ENCODE data around the gene SIGLEC12. TPM values are rescaled to one million over a fixed set of nuclear protein-coding genes. Genes with fewer than 3 reads are reported as not detected.

Gene SIGLEC12
- total and polyA plus RNA-seq, 9 of the 15 experiments (the other 6 are each of a cell fraction or from before 2014, with no cell fraction given), result 0.08 to 1.3 (median 0.54) TPM

- no peak overlapping the region for H2AFZ ChIP-seq (ENCODE audit: low read depth, low read length)
- peaks cover 9% of the 10 kb centered on the region; the same call in 2 of the 3 replicates for H3K36me3 ChIP-seq (ENCODE audit: control insufficient read depth, insufficient read depth, low read length)
- DNase-seq (ENCODE audit: extremely low read depth in 1 of 4, low spot score in 3 of 4), result no peak
- peak overlapping the region in 1 of 2 experiments; percentile 47; a peak in 1 of 4 replicates for H3K9ac ChIP-seq (ENCODE audit: insufficient read depth in 1 of 2, low read depth in 2 of 2, low read length in 2 of 2)
- H3K4me3 ChIP-seq, result no peak overlapping the region
- H3K9me3 ChIP-seq (replicated peaks; ENCODE audit: control insufficient read depth, insufficient read depth, low read depth, low read length), result peaks cover 2% of the 10 kb centered on the region; the same call in 1 of the 2 replicates
- H3K79me2 ChIP-seq (ENCODE audit: control insufficient read depth, insufficient read depth, low read length), result no peaks in the 10 kb centered on the region
- H4K20me1 ChIP-seq (replicated peaks; ENCODE audit: control insufficient read depth, insufficient read depth, low read length), result no peaks in the 10 kb centered on the region
- ChIA-PET POLR2A (interaction anchor here (0.6 to 3.1 kb wide), 3 partner anchors 11 to 163 kb away, joined by 3 to 12 read pairs (median 5); no protein-coding TSS in a partner anchor), CTCF (ENCODE audit: low intra/inter-chr PET ratio) (no interaction called here)
- H3K9me1 ChIP-seq (ENCODE audit: control insufficient read depth, insufficient read depth, low read length), result no peaks in the 10 kb centered on the region
- 59% methylated on average over 12 of the region's 12 CpGs for WGBS (ENCODE audit: insufficient coverage, low coverage, missing lambda C conversion rate)
- peaks cover 12 to 20% of the 10 kb centered on the region in 2 experiments; a peak in 4 of 5 replicates for H3K4me1 ChIP-seq (replicated peaks in 1 of 2; ENCODE audit: control insufficient read depth in 2 of 2, insufficient read depth in 2 of 2, low read length in 2 of 2)
- in situ Hi-C loops (cut with MboI), result loop anchor here (10.0 kb wide), 2 partner anchors 85 to 175 kb away; no protein-coding TSS in a partner anchor
- no peak for FAIRE-seq
- no peak overlapping the region for H3K4me2 ChIP-seq (ENCODE audit: insufficient read depth, low read length)
- intact Hi-C loops (cut with micrococcal nuclease), result no loop called here
- no TSS peak for BruUV-seq (replicated peaks)
- no peaks in the 10 kb centered on the region for H3K27me3 ChIP-seq (ENCODE audit: control insufficient read depth in 2 of 2, insufficient read depth in 2 of 2, low read length in 2 of 2)
- no peak; the same call in 1 of the 3 replicates for ATAC-seq
- H3K27ac ChIP-seq (ENCODE audit: extremely low read depth, low read depth, low read length), result no peak overlapping the region
- no peak for TF ChIP-seq ZNF512 (tag; IDR thresholded peaks at IDR 0.05)
- TF ChIP-seq ZNF511 (CRISPR knock-in tag; IDR thresholded peaks at IDR 0.05), result 0 out of 2 replicates have a peak, but pooled peaks have one; percentile 34
- no peak for TF ChIP-seq NR4A1 (CRISPR knock-in tag; IDR thresholded peaks at IDR 0.05)
- TF ChIP-seq NR4A1 (tag; IDR thresholded peaks at IDR 0.05), result no peak
- TF ChIP-seq FOXJ2 (tag; IDR thresholded peaks at IDR 0.05), result no peak
- no peak for TF ChIP-seq ZMIZ1 (IDR thresholded peaks at IDR 0.05; ENCODE audit: low read depth in 2 of 2, low read length in 2 of 2)
- no peak for TF ChIP-seq CTBP1 (IDR thresholded peaks at IDR 0.05; ENCODE audit: borderline replicate concordance)
- no peak for TF ChIP-seq ELF2 (CRISPR knock-in tag; IDR thresholded peaks at IDR 0.05)
- peak; percentile 77; the same call in 1 of the 2 replicates for TF ChIP-seq PTBP1 (IDR thresholded peaks at IDR 0.05; ENCODE audit: low read depth, low read length)
- peak; percentile 89 for TF ChIP-seq RBM25 (IDR thresholded peaks at IDR 0.05; ENCODE audit: low read depth, low read length, severe bottlenecking)
- peak; percentile 61 to 77; a peak in 3 of 4 replicates for TF ChIP-seq KDM1A (IDR thresholded peaks at IDR 0.05)
- no peak for TF ChIP-seq ZNF282 (CRISPR knock-in tag; IDR thresholded peaks at IDR 0.05)
- TF ChIP-seq CHD4 (IDR thresholded peaks at IDR 0.05; ENCODE audit: insufficient read depth, insufficient replicate concordance, low read depth, low read length, poor library complexity, severe bottlenecking), result peak; percentile 53
- no peak for TF ChIP-seq TFAM (CRISPR knock-in tag; conservative IDR thresholded peaks at IDR 0.05)
- TF ChIP-seq PHB (CRISPR knock-in tag; IDR thresholded peaks at IDR 0.05), result 0 out of 2 replicates have a peak, but pooled peaks have one; percentile 65
- no peak for TF ChIP-seq POLR2A (conservative IDR thresholded peaks at IDR 0.05)
- no peak for TF ChIP-seq NFE2L1 (tag; IDR thresholded peaks at IDR 0.05; ENCODE audit: borderline replicate concordance, low read depth)
Observed at GRCh38 chr19:51479531-51480331, 21.9 kb downstream of the SIGLEC12 start.

Measured in K562 (cell line).